GM18907 (cell line): ENCODE results near the gene TSHR.
"Not testable (repeated sequence)": the region's sequence is repeated elsewhere in the genome, so short reads cannot be mapped to it uniquely, and the experiment has no call there.

Source experiments
- ATAC-seq: cut with Tn5 transposase; IDR thresholded peaks from one replicate; pipeline ENCODE4 v1.9.1; 2021; ENCODE audit warnings: mild to moderate bottlenecking, moderate library complexity; ENCODE audit not compliant: unreplicated experiment

Gene TSHR

GRCh38 chr14:80948291-80948690 lies 7.1 kb upstream of the TSHR start:
- ATAC-seq = no peak

- no peak for ATAC-seq
These were observed 3.9 kb upstream of the TSHR start for GRCh38 chr14:80951491-80951890.

- ATAC-seq = not testable (repeated sequence)
These were observed 2.2 kb upstream of the TSHR start for GRCh38 chr14:80953211-80953610.

GRCh38 chr14:80954687-80955299 lies 628 bp upstream of the TSHR start:
- peak; percentile 24 for ATAC-seq

- no peak for ATAC-seq
These were observed 681 bp downstream of the TSHR start for GRCh38 chr14:80956102-80956501.

GRCh38 chr14:80956922-80957321 lies 1.5 kb downstream of the TSHR start:
- ATAC-seq = no peak

- ATAC-seq = no peak
These were observed 2.2 kb downstream of the TSHR start for GRCh38 chr14:80957613-80958012.

GRCh38 chr14:80958226-80958625 lies 2.8 kb downstream of the TSHR start:
- no peak for ATAC-seq

- no peak for ATAC-seq
These were observed 3.5 kb downstream of the TSHR start for GRCh38 chr14:80958939-80959338.

- ATAC-seq = peak; percentile 99
These were observed 4.1 kb downstream of the TSHR start for GRCh38 chr14:80959496-80959895.

- no peak for ATAC-seq
These were observed 9.6 kb downstream of the TSHR start for GRCh38 chr14:80965037-80965436.

GRCh38 chr14:80973931-80974641 lies 18.7 kb downstream of the TSHR start:
- no peak for ATAC-seq

- ATAC-seq = no peak
These were observed 19.3 kb downstream of the TSHR start for GRCh38 chr14:80974679-80975078.

GRCh38 chr14:80977221-80977620 lies 21.8 kb downstream of the TSHR start:
- ATAC-seq = peak; percentile 61

- no peak for ATAC-seq
These were observed 23.0 kb downstream of the TSHR start for GRCh38 chr14:80978403-80978802.

GRCh38 chr14:80979951-80980350 lies 24.5 kb downstream of the TSHR start:
- no peak for ATAC-seq

- no peak for ATAC-seq
These were observed 25.7 kb downstream of the TSHR start for GRCh38 chr14:80981156-80981555.

GRCh38 chr14:80981673-80982072 lies 26.3 kb downstream of the TSHR start:
- ATAC-seq = no peak

GRCh38 chr14:80982711-80983110 lies 27.3 kb downstream of the TSHR start:
- ATAC-seq = no peak

- ATAC-seq = peak; percentile 81
These were observed 32.0 kb downstream of the TSHR start for GRCh38 chr14:80987235-80988032.

GRCh38 chr14:80988192-80988591 lies 32.8 kb downstream of the TSHR start:
- ATAC-seq = no peak
